ENCODE results near the gene ZBTB45.

- TF ChIP-seq POLR2A (IDR thresholded peaks at IDR 0.05) (no peak), CTCF (IDR thresholded peaks at IDR 0.05) (no peak)
Observed at GRCh38 chr19:58468216-58468839, 51.3 kb downstream of the ZBTB45 start.

Data from uterus (tissue), 2 donors.